ENCODE measurements around the gene FXYD3.

DNA sequence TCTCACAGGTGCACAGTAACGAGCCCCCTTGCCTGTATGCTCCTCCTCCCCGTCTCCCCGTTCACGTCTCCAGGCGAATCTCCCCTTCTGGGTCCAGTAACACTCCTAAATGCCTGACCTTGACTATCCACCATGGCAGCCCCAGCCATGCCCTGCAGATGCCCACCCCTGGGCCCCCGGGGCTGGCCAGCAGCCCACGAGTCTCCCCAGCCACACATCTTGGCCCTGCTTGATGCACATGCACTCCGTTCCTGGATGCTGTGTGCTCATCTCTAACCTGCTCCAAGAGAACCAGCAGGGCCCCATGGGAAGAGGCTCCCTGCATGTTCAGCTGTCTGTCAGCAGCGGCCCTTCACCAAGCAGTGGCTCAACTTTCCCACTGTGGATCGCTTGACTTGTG, 42.1 kb upstream of the FXYD3 start:
- TF ChIP-seq EZH2 (IDR thresholded peaks at IDR 0.05; ENCODE audit: low read length, missing control alignments), result no peak
- TF ChIP-seq, protein P1, sequence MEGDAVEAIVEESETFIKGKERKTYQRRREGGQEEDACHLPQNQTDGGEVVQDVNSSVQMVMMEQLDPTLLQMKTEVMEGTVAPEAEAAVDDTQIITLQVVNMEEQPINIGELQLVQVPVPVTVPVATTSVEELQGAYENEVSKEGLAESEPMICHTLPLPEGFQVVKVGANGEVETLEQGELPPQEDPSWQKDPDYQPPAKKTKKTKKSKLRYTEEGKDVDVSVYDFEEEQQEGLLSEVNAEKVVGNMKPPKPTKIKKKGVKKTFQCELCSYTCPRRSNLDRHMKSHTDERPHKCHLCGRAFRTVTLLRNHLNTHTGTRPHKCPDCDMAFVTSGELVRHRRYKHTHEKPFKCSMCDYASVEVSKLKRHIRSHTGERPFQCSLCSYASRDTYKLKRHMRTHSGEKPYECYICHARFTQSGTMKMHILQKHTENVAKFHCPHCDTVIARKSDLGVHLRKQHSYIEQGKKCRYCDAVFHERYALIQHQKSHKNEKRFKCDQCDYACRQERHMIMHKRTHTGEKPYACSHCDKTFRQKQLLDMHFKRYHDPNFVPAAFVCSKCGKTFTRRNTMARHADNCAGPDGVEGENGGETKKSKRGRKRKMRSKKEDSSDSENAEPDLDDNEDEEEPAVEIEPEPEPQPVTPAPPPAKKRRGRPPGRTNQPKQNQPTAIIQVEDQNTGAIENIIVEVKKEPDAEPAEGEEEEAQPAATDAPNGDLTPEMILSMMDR (conservative IDR thresholded peaks at IDR 0.05 in 1 of 2, IDR thresholded peaks at IDR 0.05 in 1 of 2; ENCODE audit: low read depth in 1 of 2, low read length in 2 of 2), result no peak
